GM19023 (cell line): Measurements from ENCODE around the gene DYNLRB1.
"Not testable (repeated sequence)": the region's sequence is repeated elsewhere in the genome, so short reads cannot be mapped to it uniquely, and the experiment has no call there.

Experiments used
- ATAC-seq: cut with Tn5 transposase; IDR thresholded peaks from one replicate; pipeline ENCODE4 v1.9.1; 2021; ENCODE audit warnings: mild to moderate bottlenecking, moderate library complexity; ENCODE audit not compliant: unreplicated experiment

DYNLRB1 gene

GRCh38 chr20:34511891-34512265 is 4.3 kb upstream of the DYNLRB1 start:
- no peak for ATAC-seq

GRCh38 chr20:34512266-34512954 is 3.8 kb upstream of the DYNLRB1 start:
- no peak for ATAC-seq

DNA sequence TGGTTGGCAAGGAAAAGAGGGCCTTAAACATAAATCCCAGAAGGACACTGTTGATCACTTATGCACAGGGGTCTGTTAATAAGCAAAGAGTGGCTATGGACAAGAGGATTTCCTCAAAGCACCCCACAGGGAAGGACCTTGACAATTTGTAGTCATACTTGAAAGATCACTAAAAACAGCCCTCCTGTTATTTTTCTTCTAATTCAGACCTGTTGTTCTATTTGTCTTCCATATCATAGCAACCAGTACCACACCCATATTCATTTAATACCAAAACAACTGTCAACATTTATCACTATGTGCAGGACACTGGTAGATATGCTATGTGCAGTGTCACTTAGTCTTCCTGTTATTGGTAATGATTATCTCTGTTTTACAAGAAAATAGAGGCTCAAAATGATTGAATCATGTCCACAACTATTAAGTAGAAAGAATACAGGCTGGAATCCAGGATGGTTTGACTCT is 3.2 kb upstream of the DYNLRB1 start:
- no peak for ATAC-seq

- ATAC-seq, result not testable (repeated sequence)
Observed at GRCh38 chr20:34514034-34514433, 2.2 kb upstream of the DYNLRB1 start.

DNA sequence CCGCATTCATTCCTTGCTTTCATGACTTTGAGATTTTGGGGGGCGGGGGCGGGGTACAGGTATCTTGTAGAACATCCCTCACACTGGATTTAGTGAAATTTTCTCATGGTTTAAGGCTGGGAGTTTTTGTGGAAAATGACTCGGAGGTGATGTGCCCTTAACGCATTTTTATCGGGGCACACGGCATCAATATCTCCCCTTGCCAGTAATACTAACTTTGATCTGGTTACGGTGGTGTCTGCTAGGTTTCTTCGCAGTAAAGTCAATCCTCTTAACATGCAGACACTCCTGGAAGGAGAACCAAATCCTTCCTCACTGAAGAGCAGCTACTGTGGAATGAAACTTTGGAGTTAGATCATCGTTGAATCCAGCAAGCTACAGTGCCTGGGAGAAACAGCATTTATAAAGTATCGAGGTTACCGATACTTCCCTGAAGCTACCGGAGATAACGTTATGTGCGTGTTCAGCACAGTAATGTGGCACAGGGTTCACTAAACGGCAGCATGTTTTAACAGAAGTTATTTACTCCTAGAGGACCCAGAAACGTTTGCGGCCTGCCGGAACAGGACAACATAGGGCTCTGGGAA is 1.2 kb upstream of the DYNLRB1 start:
- ATAC-seq, result no peak

- peak; percentile 54 for ATAC-seq
Observed at GRCh38 chr20:34515484-34516246, 557 bp upstream of the DYNLRB1 start.

DNA sequence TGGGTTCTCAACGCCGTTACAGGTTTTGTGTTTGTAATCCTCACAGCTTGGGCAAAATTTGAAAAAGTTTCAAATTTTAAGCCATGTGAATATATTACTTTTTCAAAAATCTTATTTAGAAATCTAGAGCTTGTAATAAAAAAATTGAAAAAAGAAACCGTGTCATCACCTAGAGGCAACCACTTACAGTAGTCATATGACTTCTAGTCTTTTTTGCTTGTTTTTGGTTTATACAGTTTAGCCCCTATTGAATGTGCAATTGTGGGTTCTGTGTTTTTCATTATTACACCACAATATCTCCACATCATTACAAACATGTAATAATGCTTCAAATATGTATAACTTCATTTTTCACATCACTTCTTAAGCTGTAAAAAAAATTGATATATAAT is 888 bp downstream of the DYNLRB1 start:
- no peak for ATAC-seq

- not testable (repeated sequence) for ATAC-seq
Observed at GRCh38 chr20:34518863-34519262, 2.6 kb downstream of the DYNLRB1 start.

- not testable (repeated sequence) for ATAC-seq
Observed at GRCh38 chr20:34519841-34520240, 3.6 kb downstream of the DYNLRB1 start.

DNA sequence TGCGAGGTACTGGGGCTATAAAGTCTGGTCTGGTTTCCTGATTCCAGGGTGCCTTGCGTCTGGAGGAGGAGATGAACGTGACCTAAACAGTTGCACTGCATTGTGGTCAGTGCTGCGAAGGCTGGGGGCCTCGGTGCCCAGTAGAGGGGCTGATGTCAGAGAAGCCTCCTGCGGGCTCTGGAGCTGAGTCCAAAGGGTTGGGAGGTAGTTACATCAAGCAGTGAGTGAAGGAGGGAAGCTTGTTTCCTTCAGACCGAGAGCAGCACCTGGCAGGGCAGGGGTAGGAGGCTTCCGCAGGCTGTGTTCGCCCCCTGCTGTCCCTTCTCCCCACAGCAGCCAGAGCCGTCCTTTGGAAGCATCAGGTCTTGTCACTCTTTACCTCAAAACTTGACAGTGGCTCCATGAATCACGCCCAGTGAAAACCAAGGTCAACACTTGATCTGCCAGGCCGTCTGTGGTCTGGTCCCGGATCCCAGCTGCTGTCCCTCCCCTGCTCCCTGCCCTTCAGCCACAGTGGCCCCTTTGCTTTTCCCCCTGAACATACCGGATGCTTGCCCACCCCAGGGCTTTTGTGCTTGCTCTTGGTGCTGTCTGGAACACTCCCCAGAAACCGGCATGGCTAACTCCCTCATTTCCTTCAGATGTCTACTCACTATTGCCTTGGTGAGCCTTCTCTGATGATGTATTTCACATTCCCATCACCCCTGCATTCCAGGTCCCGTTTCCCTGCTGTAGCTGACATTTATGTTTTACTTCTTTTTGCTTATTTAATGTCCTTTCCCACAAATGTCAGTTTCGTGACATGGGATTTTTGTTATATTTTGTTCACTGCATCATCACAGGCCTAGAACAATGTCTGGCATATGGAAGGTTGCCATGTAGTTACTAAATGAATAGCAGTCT is 7.0 kb downstream of the DYNLRB1 start:
- ATAC-seq, result no peak

- no peak for ATAC-seq
Observed at GRCh38 chr20:34524426-34524825, 8.2 kb downstream of the DYNLRB1 start.

GRCh38 chr20:34525342-34525708 is 9.1 kb downstream of the DYNLRB1 start:
- ATAC-seq, result no peak

GRCh38 chr20:34525709-34526416 is 9.6 kb downstream of the DYNLRB1 start:
- no peak for ATAC-seq

DNA sequence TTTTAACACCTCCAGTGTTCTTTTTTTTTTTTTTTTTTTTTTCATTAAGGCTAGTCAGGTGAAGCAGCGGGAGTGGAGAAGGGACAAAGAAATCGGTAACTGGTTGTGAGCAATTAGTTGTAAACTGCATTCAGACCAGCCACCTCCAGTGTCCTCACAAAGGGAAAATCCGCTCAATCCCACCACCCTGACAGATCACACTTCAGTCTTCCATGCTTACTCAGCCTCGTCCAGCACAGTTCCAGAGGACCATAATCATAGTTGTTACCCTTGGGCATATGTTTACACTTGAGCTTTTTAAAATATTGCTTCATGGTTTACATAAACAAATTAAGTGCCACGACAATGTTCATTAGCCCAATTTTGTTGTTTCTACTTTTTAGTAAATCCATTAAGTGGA is 10.2 kb downstream of the DYNLRB1 start:
- ATAC-seq, result no peak

DNA sequence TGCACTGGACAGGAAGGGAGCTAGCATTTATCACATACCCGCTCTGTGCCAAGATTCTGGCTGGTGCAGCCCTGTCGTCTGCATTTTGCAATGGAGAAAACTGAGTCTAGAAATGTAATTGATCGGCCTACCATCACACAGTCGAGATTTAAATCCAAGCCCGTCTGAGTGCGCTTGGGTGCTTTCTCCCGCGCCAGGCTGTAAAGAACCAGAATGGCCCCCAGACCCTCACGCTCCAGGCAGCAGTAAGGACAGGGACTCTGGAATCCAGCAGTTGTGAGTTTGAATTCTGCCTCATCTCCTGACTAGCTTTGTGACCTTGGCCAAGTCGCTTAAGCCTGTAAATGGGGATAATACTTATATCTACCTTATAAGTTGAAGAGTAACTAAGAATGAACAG is 10.8 kb downstream of the DYNLRB1 start:
- ATAC-seq, result no peak

GRCh38 chr20:34528921-34529297 is 12.7 kb downstream of the DYNLRB1 start:
- no peak for ATAC-seq

DNA sequence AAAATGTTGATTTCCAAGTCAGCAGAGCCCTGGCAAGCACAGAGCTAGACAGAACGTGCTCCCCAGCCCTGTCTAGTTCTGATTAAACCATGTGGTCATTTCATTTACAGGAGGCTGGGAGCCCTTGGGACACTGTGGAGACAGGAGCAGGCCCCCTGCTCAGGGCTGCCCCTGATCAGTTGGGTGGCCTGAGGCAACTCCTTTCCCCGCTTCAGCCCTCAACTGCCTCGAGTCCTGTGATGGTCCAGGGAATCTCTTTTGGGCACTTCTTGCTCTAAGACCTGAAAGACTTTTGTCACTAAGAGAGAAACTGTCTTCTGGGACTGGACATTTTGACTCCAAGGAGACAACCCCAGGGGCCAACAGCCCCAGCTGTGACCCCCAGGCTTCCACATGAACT is 13.5 kb downstream of the DYNLRB1 start:
- no peak for ATAC-seq

DNA sequence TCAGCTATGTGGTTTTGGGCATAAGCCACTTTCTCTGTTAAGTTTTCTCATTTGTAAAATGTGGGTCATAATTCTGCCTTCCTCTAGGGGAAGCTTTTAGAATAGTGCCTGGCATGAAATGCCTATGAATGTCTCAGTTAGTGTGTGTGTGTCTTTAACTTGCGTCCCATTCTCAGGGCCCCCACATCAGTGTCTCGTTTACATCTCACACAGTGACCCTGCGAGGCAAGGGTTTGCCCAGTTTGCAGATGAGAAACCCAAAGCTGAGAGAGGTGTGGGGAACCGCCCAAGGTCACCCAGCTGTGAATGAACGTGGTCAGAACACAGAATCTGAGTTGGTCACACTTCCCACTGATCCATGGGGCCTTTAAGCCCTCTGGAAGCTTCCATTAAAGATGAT is 14.1 kb downstream of the DYNLRB1 start:
- no peak for ATAC-seq

GRCh38 chr20:34531608-34532265 is 15.5 kb downstream of the DYNLRB1 start:
- ATAC-seq, result no peak

- no peak for ATAC-seq
Observed at GRCh38 chr20:34532320-34532719, 16.1 kb downstream of the DYNLRB1 start.
